GM18951 (cell line): ENCODE measurements around the gene ACSS1.

ENCODE experiments used
- POLR2A ChIP-seq: IDR thresholded peaks from 4 replicates; pipeline ENCODE4 v1.6.1; 2011; ENCODE audit warnings: mild to moderate bottlenecking; ENCODE audit not compliant: insufficient read length, insufficient read depth; ENCODE audit errors: extremely low read depth
- in situ Hi-C: fragments of 300-500 bp; cut with MboI; formaldehyde crosslinking; loops from one replicate; pipeline ENCODE4 v1.12.0; 2022; ENCODE audit warnings: low sequenced_read_pairs, mixed read lengths, inconsistent platforms; ENCODE audit not compliant: unreplicated experiment

The ACSS1 gene

GRCh38 chr20:25083773-25084625, 26.1 kb upstream of the ACSS1 start:
- TF ChIP-seq POLR2A, result no peak
- in situ Hi-C loops, result no loop called here

- no peak for TF ChIP-seq POLR2A
- in situ Hi-C loops, result no loop called here
These were observed 25.3 kb upstream of the ACSS1 start for GRCh38 chr20:25083141-25083772.

DNA sequence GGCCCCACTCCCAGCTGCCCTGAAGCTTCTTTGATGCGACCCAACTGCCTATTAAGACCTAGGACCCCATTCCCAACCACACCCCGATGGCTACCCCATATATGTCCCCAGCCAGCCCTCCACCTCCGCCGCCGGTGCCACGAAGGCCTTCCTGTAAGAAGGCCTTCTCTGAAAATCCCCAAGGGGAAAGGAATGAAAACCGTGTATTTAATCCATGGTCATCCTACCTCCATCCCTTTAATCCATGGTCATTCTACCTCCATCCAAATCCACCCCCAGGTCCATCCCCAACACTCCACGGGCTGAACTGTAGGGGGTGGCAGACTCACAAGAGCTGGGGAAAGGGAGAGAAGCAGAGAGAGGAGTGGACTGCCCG, 24.5 kb upstream of the ACSS1 start:
- in situ Hi-C loops, result no loop called here
- TF ChIP-seq POLR2A, result no peak

- TF ChIP-seq POLR2A, result no peak
- in situ Hi-C loops, result no loop called here
These were observed 24.0 kb upstream of the ACSS1 start, which contains the start of gene VSX1 for GRCh38 chr20:25081730-25082497. TSS of gene VSX1 (minus strand) at chr20:25082141. CDS start at chr20:25082096, 45 bp downstream.

- TF ChIP-seq POLR2A, result no peak
- in situ Hi-C loops, result no loop called here
These were observed 23.3 kb upstream of the ACSS1 start for GRCh38 chr20:25081065-25081729.

- in situ Hi-C loops, result no loop called here
- TF ChIP-seq POLR2A, result no peak
These were observed 21.2 kb upstream of the ACSS1 start for GRCh38 chr20:25079171-25079570.

- in situ Hi-C loops, result no loop called here
- no peak for TF ChIP-seq POLR2A
These were observed 20.7 kb upstream of the ACSS1 start for GRCh38 chr20:25078662-25079061.

GRCh38 chr20:25077610-25078169, 19.8 kb upstream of the ACSS1 start:
- in situ Hi-C loops, result no loop called here
- no peak for TF ChIP-seq POLR2A

DNA sequence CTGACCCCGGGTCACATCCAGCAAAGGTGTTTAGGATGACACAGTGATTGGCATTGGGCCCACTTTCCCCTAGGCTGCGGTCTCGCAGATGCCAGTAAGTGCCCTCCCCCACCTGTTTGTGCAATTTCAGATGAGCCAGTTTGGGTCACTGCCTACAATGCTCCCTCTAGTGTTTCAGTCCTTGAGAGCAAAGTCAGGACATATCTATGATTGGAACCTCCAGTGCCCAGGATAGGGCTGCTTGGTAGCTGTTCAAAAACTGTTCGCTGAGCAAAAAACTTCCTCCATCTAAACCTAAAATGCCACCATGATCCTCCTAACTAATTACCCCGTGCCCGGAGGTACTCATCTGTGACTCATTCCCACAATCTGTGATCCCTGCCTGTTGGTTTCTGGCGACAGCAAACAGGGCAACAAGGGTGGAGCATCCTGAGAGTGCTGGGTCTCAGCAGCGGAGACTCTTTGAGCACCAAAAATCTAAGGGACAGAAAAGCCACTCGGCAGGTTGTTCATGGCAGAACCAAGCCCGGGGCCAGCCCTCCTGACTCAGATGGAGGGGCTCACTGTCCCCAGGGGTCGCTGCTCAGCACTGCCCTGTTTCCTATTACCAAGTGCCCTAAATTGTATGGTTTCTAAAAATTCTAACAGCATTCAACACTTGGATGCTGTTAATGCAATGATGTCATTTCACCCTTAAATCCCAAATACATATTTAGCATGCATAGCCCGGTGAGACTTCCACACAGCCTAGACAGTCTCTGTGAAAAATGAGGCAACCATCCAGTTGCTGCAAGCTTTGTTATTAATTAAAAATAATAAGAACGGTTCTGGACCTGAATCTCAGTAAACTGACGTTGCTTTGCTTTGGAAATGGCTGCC, 19.0 kb upstream of the ACSS1 start:
- no peak for TF ChIP-seq POLR2A
- in situ Hi-C loops, result no loop called here

DNA sequence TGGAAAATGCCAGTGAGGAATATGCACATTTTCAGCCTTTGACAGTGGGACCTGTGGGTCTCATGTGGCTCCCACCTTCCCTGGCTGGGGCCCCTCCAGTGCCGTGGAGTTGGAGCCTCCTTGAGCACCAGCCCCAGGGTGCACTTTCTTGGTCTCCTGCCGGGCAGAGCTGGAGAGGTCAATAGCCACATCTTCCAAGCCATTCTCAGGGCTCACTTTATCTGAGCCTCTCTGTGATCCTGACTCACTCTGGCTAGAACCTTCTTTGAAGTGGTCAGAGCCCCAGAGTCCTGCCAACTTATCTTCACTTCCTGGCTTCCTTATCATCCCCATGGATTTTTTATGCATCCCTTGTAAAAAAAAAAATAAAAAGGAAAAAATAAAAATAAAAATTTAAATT, 18.3 kb upstream of the ACSS1 start:
- in situ Hi-C loops, result no loop called here

DNA sequence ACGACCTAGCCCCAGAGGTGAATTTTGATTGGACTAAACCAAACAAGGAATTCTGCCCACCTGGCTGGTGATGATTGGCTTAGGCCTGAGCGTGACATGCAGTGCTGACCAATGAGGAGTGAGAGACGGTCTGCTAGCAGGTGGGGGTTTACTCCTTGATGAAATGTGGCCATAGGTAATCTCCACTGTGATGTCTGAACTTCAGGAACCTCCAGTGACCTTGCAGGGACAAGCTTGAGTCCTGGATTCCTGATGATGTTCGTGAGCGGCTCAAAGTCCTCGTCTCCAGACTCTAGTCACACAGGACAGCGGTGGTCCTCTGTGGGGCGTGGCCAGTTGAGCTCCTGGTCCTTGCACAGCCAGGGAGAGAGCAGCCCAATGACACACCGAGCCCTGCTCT, 15.6 kb upstream of the ACSS1 start:
- TF ChIP-seq POLR2A, result no peak
- in situ Hi-C loops, result no loop called here

More for the DNA sequence above, 18.3 kb upstream of the ACSS1 start:
- no peak for TF ChIP-seq POLR2A
